GM21737 (cell line): ENCODE data around the gene PSD2.
"Not testable (repeated sequence)": the region's sequence is repeated elsewhere in the genome, so short reads cannot be mapped to it uniquely, and the experiment has no call there.

Experiments used
- ATAC-seq: cut with Tn5 transposase; IDR thresholded peaks from one replicate; pipeline ENCODE4 v1.9.1; 2021; ENCODE audit warnings: mild to moderate bottlenecking, moderate library complexity; ENCODE audit not compliant: unreplicated experiment

PSD2 gene

DNA sequence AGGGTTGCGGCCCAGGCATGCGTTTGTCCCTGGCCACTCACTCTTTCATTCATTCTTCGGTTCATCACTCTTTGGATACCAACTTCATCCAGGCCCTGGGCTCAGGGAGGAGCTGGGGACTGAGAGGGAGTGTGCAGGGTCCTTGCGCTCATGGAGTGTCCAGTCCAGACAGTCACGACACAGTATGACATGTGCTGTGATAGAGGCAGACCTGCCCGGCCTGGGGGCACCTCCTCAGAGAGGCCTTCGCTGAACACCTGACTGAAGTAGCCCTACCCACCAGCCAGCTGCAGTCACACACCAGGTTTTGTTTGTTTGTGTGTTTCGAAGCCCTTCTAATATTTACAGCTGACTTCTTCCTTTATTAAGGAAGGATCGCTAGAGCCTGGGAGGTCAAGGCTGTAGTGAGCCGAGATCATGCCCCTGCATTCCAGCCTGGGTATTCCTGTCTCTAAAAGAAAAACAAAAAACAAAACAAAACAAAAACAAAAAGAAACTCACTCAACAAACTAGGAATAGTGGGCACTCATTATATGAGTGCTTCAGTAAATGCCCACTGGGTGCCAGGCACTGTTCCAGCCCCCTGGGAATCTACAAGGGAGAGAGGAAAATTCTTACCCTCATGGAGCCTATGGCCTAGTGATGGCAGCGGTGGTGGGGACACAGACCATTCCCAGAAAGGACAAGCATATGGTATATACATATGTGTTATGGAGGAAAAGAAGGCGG lies 6.3 kb upstream of the PSD2 start:
- ATAC-seq, result no peak

DNA sequence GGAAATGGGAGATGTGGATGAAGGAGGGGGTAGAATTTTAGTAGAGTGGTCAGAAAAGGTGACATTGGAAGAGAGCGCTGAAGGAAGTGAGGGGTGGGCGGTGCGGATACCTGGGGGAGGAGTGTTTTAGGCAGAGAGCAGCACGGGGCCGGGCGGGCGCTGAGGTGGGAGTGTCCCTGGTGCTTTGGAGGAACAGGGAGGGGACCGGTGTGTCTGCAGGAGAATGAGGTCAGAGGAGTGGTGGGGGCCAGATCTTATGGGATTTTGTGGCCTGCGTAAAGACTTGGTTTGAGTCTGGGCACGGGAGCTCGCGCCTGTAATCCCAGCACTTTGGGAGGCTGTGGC lies 5.8 kb upstream of the PSD2 start:
- ATAC-seq, result no peak

DNA sequence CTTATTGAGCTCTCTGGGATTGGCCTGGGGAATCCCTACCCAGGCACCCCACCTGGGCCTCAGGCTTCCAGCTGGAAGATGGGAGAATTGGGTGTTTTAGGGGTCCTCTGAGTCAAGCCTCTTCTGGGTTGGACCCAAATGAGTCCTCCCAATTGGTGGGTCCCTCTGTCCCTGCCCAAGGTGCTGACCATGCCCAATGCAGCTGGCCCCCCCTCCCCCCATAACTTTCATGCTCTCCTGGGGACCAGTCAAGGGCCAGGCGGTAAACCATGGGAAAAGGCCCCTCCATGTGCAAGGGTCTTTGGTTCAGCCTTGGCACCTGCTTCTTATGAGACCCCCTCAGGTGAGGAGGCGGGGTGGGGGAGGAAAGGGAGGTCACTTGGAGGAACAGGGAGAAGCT lies 3.4 kb upstream of the PSD2 start:
- no peak for ATAC-seq

GRCh38 chr5:139792655-139793054 lies 3.0 kb upstream of the PSD2 start:
- not testable (repeated sequence) for ATAC-seq

- no peak for ATAC-seq
These were observed 1.4 kb upstream of the PSD2 start for GRCh38 chr5:139794067-139794846.

GRCh38 chr5:139796061-139796806 lies 626 bp downstream of the PSD2 start:
- no peak for ATAC-seq

GRCh38 chr5:139797335-139797734 lies 1.7 kb downstream of the PSD2 start:
- ATAC-seq, result no peak

DNA sequence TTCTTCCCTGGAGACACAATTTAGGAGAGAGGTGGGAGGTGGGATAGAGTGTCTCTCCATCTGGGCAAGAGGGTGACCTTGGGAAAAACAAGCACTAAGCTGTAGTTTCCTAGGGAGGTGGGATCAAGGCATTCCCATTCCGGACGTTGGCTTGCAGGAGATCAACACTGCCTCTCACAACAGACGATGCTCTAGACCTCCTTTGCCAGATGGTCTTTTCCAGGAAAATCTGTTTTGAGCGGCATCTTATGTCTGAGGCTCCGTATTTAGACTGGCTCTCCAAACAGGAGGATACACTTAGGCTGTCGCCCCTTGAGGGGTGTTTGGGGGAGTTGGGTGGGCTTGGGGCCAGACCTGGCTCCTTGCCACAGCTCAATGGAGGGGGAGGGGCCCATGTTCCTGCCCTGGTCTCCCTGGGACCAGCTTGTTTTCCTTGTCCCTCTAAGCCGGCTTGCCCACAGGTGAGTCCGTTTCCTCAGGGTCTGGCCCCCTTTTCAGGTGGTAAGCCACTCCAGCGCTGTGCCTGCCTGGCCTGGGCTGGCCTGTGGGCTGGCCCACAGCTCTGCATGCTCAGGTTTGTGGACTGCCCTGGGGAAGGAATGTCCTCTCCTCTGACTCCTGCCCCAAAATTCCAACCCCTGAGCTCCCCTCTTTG lies 2.4 kb downstream of the PSD2 start:
- no peak for ATAC-seq

- no peak for ATAC-seq
These were observed 3.3 kb downstream of the PSD2 start for GRCh38 chr5:139798883-139799282.

DNA sequence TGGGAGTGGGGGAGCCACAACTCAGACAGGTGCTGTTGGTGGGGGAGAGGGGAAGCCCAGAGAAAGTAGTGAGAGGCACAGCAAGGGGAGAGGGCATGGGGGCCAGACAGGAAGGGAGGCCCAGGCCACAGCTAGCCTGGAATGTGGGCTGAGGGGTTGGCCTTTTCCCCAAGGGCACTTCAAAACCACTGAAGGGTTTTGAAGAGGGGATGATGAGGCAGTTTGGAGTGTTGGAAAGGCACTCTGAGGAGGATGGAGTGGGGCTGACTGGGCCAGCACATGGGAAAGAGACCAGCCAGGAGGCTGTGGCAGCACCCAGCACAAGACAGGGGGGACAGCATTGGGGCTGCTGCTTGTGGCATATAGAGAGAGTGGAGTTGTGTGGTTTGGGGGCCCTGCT lies 3.8 kb downstream of the PSD2 start:
- no peak for ATAC-seq

GRCh38 chr5:139803978-139804377 lies 8.4 kb downstream of the PSD2 start:
- no peak for ATAC-seq

- no peak for ATAC-seq
These were observed 9.3 kb downstream of the PSD2 start for GRCh38 chr5:139804800-139805397.

- ATAC-seq, result no peak
These were observed 9.9 kb downstream of the PSD2 start for GRCh38 chr5:139805545-139805944.

GRCh38 chr5:139806111-139806510 lies 10.5 kb downstream of the PSD2 start:
- ATAC-seq, result no peak

- ATAC-seq, result no peak
These were observed 11.4 kb downstream of the PSD2 start for GRCh38 chr5:139806726-139807646.

DNA sequence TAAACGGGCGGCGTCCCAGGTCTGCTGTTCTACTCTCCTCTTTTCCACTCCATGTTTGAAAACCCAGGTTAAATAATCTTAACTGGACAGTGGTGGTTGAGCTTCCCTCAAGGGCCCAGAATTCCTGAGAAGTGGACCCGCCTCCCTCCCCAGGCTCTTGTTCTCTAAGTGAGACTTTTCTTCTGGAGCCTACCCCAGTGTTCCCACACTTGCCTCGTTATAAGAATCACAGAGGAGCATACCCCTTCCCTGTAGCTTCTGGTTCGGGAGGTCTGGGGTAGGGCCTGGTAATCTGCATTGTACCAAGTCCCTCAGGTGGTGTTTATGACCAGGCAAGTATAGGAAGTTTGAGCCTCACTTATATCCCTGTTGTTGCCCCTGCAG lies 12.0 kb downstream of the PSD2 start:
- ATAC-seq, result no peak

- no peak for ATAC-seq
These were observed 13.1 kb downstream of the PSD2 start for GRCh38 chr5:139808481-139809330.

GRCh38 chr5:139809331-139809810 lies 13.8 kb downstream of the PSD2 start:
- ATAC-seq, result no peak
